ENCODE results near the gene RFNG.

RFNG gene

DNA sequence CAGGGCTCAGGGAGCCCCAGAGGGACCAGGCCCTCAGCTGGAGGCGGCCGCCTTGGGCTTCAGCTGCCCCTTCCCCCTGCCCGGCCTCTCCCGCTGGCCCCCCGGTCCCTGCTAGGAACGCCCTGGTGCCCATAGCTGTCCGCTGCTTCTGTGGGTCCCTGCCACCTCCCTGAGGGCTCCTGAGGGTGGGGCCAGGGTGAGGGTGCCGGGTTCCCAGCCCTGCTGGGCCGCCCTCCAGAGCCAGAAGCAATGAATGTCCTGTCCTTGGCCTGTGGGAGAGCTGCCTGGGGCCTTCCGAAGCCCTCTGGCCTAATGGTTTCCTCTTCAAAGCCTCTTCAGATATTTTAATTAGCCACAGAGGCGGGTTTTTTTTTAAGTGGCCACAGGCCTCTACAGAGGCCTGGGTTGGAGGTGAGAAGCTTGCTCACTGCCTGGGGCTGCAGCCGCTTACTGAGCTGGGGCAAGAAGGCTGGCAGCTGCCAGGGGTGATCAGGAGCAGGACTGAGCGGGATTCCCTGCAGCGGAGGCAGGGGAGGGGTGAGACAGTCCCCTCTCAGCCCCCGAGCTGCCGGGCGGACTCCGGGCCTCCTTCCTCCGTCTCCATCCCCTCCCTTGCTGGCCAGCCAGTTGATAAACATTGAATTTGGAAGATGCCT lies 38.8 kb downstream of the RFNG start:
- no peak for DNase-seq

GRCh38 chr17:82012261-82012639 lies 39.4 kb downstream of the RFNG start:
- no peak for DNase-seq

DNA sequence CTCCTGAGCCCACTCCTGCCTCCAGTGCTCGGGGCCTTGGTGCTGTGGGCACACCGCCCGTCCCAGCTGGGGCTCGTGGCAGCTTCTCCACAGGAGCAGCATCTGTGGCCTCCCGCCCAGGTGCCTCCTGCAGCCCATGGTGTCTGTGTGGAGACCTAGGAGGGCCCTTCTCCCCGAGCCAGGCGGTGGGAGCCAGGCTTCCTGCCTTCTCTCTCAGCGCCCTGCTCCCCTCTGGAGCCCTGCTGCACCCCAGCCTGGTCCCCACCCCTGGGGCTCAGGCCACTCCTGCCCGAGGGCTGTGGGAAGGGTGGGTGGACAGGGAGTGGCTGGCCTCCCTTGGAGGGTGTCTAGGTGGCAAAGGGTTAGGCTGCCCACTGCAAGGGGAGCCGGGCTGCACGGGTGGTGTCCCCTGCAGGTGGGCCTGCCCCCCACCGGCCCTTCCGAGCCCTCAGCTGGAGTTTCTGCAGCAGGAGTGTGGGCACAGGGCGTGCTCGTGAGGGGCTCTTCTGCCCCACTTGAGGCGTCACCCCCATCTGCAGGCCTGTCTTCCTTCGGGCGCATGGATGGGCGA lies 39.9 kb downstream of the RFNG start:
- no peak for DNase-seq

DNA sequence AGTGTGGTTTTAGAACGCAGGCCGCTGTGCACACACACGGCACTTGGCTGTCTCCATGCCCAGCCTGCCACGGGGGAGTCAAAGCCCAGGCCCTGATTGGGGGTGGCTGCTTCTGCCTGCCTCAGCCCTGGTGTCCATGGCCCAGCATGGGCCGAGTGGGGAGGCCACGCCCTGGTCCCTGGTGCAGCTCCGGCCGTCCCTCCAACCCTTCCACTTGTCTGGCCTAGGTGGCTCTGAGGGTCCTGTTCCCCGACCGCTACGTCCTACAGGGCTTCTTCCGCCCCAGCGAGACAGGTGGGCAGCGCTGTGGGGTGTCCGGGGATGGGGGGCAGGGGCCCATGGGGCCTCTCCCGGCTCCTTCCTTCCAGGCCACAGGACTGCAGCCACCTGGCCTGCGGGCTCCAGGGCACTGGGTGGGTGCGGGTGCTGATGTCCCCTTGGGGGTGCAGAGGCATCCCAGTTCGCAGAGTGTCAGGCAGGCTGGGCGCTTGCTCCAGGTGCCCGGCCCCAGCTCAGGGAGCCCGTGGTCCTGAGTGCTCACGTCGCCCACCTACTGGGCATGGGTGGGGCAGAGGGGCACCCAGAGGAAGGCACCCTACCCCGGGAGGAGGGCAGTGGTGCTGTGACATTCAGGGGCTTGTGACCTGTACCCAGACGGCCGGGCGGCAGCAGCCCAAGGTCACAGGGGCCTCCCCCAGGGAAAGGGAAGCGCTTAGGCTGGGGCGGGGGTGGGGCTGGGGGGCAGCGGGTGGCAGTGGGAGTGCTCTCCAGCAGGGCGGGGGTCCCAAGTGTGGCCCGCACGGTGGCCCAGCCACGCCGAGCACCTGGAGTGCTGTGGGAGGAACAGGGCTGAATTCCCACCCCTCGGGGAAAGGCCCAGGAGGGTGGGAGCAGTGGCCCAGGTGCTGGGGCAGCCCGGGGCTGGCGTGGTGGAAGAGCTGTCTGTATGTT lies 40.8 kb downstream of the RFNG start:
- no peak for DNase-seq

DNA sequence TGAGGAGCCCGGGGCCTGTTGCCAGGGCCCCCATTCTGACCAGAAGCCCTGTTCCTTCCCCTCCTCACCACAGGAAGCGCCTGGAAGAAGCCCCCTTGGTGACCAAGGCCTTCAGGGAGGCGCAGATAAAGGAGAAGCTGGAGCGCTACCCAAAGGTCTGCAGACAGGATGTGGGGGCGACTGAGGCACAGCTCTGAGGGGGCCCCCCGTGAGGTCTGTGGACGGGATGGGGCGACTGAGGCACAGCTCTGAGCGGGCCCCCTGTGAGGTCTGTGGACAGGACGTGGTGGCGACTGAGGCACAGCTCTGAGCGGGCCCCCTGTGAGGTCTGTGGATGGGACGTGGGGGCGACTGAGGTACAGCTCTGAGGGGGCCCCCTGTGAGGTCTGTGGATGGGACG lies 42.2 kb downstream of the RFNG start:
- no peak for DNase-seq

DNA sequence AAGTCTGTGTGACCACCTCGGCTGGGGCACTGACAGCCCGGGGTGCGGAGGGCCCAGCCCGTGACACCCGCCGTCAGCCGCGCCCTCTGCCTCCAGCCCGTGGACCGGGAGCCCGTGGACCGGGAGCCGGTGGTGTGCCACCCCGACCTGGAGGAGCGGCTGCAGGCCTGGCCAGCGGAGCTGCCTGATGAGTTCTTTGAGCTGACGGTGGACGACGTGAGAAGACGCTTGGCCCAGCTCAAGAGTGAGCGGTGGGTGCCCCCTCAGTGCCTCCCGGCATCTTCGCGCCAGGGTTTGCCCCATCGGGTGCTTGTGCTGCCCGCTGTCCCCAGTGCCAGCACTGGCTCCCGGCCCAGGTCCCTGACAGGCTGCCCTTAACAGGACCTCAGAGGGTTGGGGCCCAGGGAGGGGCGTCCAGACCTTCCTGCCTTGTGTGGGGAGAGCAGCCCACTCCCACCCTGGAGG lies 42.6 kb downstream of the RFNG start:
- DNase-seq, result no peak

DNA sequence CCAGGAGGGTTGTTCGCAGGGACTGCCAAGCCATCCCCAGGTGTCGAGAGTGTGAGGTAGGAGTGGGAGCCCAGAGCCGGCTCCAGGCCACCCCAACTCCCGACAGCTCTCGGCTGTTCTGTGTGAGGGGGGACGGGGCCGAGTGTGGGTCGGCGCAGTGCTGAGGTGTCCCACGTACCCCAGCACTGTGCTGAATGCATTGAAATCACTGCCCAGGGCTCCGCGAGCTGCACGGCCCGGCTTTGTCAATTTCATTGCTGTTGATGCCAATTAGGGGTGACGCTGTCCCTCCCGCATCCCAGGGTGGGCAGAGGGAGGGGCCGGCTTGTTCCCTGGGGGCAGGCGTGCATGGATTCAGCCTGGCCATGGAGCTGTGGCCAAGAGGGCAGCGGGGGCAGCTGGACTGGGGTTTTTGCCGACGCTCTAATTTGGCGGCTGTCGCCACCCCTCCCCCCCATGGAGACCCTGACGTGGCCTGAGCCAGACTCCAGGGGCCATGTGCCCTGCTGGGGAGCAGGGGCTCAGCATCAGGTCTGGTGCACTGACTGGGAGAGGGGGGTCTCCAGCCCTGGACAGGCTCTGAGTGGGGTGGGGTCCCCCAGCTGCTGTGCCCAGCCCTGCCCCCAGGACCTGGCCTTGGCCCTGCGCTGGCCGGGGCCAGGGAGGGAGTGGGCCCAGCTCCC lies 43.2 kb downstream of the RFNG start:
- DNase-seq, result no peak

GRCh38 chr17:82007495-82008257 lies 43.9 kb downstream of the RFNG start:
- DNase-seq, result no peak

DNA sequence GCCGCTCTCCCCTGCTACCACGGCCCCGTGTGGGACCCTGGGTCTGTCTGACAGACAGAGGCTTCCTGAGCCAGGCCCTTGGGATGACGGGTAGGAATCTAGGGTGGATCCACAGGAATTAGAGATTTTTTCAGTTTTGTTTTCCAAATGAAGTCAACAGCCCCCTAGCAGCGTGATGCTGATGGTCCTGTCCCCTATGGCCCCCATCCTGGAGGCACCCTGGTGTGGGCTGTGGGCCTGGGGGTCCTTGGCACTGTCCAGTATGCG lies 44.5 kb downstream of the RFNG start:
- no peak for DNase-seq

DNA sequence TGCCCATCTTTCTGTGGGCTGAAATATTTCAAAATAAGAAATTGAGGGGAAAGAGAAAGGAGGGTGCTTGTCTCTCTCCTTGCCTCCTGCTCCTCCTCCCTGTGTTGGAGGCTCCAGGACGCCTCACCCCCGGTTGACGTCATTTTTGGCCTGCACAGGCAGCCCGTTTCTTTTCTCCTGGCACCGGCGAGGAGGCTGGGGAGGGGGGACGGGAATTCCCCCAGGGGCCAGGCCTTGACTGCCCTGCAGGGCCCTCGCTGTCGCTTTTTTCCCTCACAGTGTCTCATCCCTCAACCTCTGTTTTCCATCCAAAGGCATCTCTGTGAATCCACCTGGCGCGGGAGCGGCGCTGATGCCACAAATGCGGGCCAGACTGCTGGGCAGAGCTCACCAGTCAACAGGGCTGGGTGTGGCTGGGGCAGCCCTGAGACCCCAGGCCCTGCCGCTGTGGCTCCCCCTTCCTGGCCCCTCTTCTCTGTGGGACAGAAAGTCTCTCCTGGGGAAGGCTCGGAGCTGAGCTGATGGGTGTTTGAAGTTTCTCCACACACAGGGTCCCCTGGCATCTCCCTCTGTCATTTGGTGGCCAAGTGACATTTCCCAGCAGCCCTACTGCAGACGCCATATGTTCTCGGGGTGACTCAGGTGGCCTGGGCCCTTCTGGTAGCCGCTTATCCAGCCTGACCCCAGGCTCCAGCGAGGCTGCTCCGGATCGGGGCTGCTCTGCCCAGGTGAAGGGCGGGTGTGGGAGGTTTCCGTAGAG lies 45.0 kb downstream of the RFNG start:
- no peak for DNase-seq

DNA sequence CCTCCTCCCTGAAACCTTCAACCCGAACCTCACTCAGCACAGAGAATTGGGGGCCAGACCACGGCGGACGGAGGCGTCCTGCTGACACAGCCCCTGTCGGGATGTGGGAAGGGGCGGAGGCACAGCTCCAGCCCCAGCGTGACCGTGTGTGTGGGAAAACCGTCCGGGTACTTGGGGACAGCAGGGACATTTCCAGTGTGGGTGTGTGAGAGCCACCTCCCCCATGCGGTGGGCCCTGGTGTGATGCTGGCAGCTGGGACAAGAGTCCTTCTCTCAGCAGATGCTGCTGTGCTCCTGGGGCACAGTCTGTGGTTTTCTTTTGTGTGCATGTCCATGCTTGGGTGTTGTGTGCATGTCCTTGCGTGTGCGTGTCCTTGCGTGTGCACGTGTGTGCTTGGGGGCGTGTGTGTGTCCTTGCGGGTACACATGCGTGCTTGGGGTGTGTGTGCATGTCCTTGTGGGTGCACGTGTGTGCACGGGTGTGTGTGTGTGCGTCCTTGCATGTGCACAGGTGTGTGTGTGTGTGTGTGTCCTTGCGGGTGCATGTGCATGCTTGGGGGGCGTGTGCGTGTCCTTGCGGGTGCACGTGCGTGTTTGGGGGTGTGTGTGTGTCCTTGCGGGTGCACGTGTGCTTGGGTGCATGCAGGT lies 45.8 kb downstream of the RFNG start:
- DNase-seq, result no peak

DNA sequence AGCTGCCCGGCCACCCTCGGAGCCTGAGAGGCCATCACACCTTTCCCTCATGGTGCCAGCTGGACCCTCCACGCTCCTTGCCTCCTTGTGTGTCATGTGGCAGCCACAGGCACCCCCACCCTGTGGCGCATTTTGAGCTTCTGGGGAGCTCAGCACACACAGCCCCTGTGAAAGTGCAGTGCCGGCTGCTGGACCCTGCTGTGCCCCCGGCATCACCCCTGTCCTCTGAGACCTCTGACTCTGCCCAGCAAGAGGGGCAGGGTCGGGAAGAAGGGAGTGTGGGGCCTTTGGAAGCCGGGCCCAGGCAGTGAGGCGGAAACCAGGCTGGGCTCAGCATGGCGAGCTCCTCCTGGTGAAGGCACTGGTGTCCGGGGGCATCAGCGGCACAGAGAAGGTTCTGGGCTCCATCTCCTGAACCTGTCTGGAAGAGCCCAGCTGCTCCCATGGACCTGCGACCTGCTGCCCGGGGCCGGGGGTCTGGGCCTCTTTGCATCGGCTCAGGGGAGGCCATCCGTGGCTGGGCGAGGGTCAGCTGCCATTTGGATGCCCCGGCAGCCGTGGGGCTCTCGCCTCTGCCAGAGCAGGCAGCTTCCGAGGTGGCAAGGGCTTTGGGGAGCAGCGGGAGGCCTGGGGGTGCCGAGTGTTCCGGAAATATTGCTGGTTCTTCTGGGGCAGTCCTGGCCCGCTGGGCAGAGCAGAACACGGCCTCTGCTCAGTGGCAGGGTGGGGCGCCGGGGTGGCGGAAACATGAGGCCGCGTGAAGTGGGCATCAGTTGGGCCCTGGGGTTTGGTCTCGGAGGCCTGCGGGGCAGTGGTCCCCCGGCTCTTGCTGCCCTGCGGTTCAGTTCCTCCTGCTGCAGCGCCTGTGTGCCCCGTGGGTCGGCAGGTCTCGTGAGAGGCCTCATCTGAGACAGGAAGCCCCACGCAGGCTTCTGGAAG lies 46.8 kb downstream of the RFNG start:
- DNase-seq, result no peak

- DNase-seq, result peak; percentile 87
These were observed 47.9 kb downstream of the RFNG start for GRCh38 chr17:82003411-82004381.

DNA sequence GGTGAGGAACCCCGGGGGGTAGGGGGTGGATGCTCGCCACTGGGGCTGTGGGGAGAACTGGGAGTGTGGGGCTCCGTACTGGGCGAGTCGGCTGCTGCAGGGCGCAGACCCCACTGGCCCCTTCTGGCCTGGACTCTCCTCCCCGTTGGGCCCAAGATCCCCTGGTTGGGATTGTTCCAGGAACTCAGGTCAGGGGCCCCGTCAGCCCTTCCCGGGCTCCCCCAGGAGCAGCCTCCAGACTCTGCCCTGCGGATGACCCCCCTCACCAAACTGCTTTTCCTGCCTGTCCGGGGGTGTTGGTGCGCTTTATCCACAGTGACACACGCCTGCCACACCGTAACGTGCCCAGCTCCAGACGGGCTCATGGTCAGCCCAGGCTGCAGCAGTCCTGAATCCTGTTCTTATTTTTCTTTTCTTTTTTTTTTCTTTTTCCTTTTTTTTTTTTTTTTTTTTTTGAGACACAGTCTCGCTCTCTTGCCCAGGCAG lies 50.0 kb downstream of the RFNG start:
- no peak for DNase-seq

GRCh38 chr17:82000803-82001570 lies 50.6 kb downstream of the RFNG start:
- DNase-seq, result no peak

- no peak for DNase-seq
These were observed 51.4 kb downstream of the RFNG start for GRCh38 chr17:81999976-82000802.

DNA sequence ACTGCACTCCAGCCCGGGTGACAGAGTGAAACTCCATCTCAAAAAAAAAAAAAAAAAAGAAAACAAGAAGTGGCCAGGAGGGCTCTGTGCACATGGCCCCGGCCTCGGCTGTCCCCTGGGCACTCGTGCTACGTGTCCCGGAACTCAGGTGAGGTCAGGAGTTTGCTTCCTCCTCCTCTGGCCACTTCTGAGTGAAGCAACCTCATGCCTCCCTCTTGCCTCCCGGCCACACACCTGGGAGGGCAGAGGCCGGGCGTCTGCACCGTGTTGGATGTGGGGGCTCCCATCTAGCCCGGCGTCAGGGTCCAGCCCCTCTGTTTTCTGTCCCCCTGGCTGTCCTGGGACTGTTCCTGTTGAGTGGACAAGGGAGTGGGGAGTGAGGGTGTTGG lies 52.0 kb downstream of the RFNG start:
- no peak for DNase-seq

Measured in 8988T (cell line).